Vagina (tissue), 2 donors: ENCODE measurements around the gene TP53AIP1. TPM values are rescaled to one million over a fixed set of nuclear protein-coding genes. Genes with fewer than 3 reads are reported as not detected.

Experiments used
- DNase-seq, 2 donors: peaks; one replicate each; pipeline ENCODE4 v3.0.0-alpha.2; 2017; ENCODE audit errors: extremely low spot score in 2 of 2
- H3K27ac ChIP-seq: fragments of 200-600 bp; sonication (generic); one replicate; pipeline ENCODE4 v1.5.1; 2019
- H3K27me3 ChIP-seq: fragments of 200-600 bp; sonication (generic); one replicate; pipeline ENCODE4 v1.5.1; 2019
- H3K36me3 ChIP-seq, 2 donors: fragments of 200-600 bp; sonication (generic); one replicate each; pipeline ENCODE4 v1.5.1; 2017 to 2019
- H3K4me1 ChIP-seq: fragments of 200-600 bp; sonication (generic); one replicate; pipeline ENCODE4 v1.5.1; 2019
- H3K4me3 ChIP-seq, 2 donors: fragments of 200-600 bp; sonication (generic); 1 replicate in 1 of 2; 2 replicates in 1 of 2; pipeline ENCODE4 v1.5.1; 2016 to 2019
- H3K9me3 ChIP-seq: fragments of 200-600 bp; sonication (generic); one replicate; pipeline ENCODE4 v1.5.1; 2019
- POLR2A ChIP-seq, 2 donors: fragments of 450-650 bp; IDR thresholded peaks; one replicate each; pipeline ENCODE4 v1.6.1; 2017; ENCODE audit warnings: antibody characterized with exemption in 2 of 2, mild to moderate bottlenecking in 2 of 2, moderate library complexity in 2 of 2
- POLR2AphosphoS5 ChIP-seq, 2 donors: sonication (generic); formaldehyde crosslinking; IDR thresholded peaks; one replicate each; pipeline ENCODE4 v1.9.0; 2017; ENCODE audit warnings: antibody characterized with exemption in 2 of 2, mild to moderate bottlenecking in 2 of 2, low read depth in 1 of 2; ENCODE audit not compliant: insufficient read depth in 1 of 2
- intact Hi-C: fragments of 100-400 bp; cut with DNase I; formaldehyde crosslinking; loops from one replicate; pipeline ENCODE4 v1.15.1; 2023
- total RNA-seq: library from RNA; depleted of rRNA; stranded (reverse); fragments of >200 nt; gene quantifications from one replicate; pipeline ENCODE4 v1.2.3, GENCODE V29; 2016
- TF ChIP-seq, protein P1 (sequence below), 3 experiments: fragments of 450-650 bp in 2 of 3; fragments of 200-600 bp in 1 of 3; sonication (generic) in 1 of 3; IDR thresholded peaks; one replicate each; pipeline ENCODE4 v1.5.1; 2017 to 2019; ENCODE audit warnings: antibody characterized with exemption in 3 of 3, mild to moderate bottlenecking in 2 of 3, moderate library complexity in 2 of 3

The TP53AIP1 gene
- total RNA-seq, 1 donor from 2014 or later = 3.7 TPM

DNA sequence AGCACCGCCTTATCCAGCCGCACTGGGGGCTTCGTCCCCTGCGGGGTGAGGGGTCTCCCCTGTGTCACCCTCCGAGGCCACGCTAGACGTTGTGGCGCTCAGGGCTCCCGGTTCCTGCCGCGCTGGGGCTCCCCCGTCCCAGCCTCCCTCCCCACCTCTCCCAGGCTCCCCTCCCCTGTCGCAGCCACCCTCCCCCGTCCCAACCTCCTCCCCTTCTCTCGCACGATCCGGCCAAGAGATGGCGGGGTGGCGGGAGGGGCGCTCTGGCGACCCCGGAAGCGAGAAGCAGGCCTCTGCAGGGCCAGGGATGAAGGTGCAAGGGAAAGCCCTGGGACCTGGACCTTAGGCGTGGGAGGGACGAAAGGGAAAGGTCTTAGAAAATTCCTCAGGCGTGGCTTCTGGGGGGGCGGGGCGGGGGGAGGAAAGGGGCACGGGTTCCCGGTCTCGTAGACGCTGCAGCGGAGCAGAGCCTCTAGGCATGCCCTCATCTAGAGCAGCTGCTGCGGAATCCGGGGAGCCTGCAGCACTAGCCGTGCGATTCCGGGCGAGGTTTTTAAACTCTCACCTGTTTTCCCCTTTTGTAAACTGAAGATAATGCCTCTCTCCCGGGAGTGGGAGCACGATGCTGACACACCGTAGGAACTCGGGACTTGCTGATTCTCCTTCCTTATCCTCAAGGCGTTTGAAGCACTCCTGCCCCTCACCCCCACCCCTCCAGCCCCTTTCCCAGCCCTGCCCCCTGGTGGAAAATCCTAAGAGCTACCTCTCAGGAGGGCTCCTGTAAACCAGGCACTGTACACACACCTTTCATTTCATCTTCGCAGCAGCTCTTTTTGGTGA lies 37.1 kb downstream of the TP53AIP1 start:
- DNase-seq = no peak
- Histone ChIP-seq H3K36me3 (no peaks in the 10 kb centered on the region), H3K27ac (peak overlapping the region; percentile 54), H3K9me3 (no peaks in the 10 kb centered on the region), H3K27me3 (no peaks in the 10 kb centered on the region), H3K4me3 (peak overlapping the region; percentile 57 to 64), H3K4me1 (peaks cover 46% of the 10 kb centered on the region)
- intact Hi-C loops = no loop called here
- TF ChIP-seq POLR2AphosphoS5 (IDR thresholded peaks at IDR 0.05; ENCODE audit: insufficient read depth in 1 of 2, low read depth in 1 of 2) = no peak
- TF ChIP-seq POLR2A (IDR thresholded peaks at IDR 0.05) = no peak
- TF ChIP-seq, protein P1, sequence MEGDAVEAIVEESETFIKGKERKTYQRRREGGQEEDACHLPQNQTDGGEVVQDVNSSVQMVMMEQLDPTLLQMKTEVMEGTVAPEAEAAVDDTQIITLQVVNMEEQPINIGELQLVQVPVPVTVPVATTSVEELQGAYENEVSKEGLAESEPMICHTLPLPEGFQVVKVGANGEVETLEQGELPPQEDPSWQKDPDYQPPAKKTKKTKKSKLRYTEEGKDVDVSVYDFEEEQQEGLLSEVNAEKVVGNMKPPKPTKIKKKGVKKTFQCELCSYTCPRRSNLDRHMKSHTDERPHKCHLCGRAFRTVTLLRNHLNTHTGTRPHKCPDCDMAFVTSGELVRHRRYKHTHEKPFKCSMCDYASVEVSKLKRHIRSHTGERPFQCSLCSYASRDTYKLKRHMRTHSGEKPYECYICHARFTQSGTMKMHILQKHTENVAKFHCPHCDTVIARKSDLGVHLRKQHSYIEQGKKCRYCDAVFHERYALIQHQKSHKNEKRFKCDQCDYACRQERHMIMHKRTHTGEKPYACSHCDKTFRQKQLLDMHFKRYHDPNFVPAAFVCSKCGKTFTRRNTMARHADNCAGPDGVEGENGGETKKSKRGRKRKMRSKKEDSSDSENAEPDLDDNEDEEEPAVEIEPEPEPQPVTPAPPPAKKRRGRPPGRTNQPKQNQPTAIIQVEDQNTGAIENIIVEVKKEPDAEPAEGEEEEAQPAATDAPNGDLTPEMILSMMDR (IDR thresholded peaks at IDR 0.05) = no peak

DNA sequence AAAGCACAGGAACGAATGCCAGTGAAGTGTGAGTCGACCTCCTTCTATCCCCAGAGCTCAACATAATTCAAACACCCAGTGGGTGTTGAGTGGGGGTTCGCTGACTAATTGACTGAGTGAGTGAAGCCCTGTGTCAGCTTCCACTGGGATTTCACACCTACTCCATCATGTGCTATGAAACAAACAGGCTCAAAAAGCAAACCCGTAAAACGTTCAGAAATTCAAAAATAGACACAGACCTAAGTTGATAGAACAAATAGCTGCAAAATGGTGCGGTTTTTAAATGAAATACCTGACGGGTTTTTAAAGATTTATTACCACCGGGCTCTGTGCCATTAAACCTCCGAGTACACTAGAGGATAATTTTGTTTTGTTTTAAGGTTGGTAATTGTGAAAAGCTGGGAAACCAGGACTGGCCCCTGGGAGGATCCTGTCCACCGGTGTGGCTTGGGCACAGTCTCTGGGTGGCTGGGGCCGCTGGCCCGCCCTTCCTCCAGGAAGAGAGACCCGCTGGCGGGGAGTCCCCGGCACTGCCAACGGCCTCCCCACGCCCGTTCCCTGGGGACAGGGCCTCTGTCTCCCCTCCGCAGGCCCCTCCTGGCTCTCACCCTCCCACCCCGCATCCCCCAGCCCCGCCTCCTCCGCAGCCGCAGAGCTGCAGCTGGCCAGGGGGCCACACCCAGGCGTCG lies 37.9 kb downstream of the TP53AIP1 start:
- H3K4me1 ChIP-seq = peaks cover 46% of the 10 kb centered on the region
- H3K4me3 ChIP-seq = peak overlapping the region; percentile 57 to 64
- peak overlapping the region; percentile 54 for H3K27ac ChIP-seq
- H3K36me3 ChIP-seq = no peaks in the 10 kb centered on the region
- intact Hi-C loops = no loop called here
- TF ChIP-seq POLR2AphosphoS5 (IDR thresholded peaks at IDR 0.05; ENCODE audit: insufficient read depth in 1 of 2, low read depth in 1 of 2) (no peak), POLR2A (IDR thresholded peaks at IDR 0.05) (no peak)
- TF ChIP-seq, protein P1 (IDR thresholded peaks at IDR 0.05) = no peak
- H3K27me3 ChIP-seq = no peaks in the 10 kb centered on the region
- no peak for DNase-seq
- no peaks in the 10 kb centered on the region for H3K9me3 ChIP-seq

DNA sequence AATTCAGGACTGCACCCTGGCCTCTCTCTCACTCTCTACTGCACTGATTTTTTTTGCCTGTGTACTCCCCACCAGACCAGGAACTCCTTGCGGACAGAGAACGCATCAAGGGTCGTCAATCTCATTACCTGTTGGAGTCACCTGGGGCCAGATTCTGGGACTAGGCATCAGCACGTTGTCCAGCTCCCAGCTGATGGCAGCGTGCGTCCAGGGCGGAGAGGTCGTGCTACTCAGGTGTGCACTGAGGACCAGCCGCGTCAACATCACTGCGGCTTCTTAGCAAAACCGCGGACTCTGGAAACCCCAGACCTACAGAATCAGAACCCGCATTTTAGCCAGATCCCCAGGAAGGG lies 38.4 kb downstream of the TP53AIP1 start:
- H3K9me3 ChIP-seq = no peaks in the 10 kb centered on the region
- H3K4me1 ChIP-seq = peaks cover 42% of the 10 kb centered on the region
- no peak for DNase-seq
- intact Hi-C loops = no loop called here
- TF ChIP-seq POLR2A (IDR thresholded peaks at IDR 0.05) = no peak
- TF ChIP-seq, protein P1 (IDR thresholded peaks at IDR 0.05) = no peak
- H3K36me3 ChIP-seq = no peaks in the 10 kb centered on the region
- H3K27me3 ChIP-seq = no peaks in the 10 kb centered on the region
- no peak overlapping the region for H3K4me3 ChIP-seq
- no peak overlapping the region for H3K27ac ChIP-seq

DNA sequence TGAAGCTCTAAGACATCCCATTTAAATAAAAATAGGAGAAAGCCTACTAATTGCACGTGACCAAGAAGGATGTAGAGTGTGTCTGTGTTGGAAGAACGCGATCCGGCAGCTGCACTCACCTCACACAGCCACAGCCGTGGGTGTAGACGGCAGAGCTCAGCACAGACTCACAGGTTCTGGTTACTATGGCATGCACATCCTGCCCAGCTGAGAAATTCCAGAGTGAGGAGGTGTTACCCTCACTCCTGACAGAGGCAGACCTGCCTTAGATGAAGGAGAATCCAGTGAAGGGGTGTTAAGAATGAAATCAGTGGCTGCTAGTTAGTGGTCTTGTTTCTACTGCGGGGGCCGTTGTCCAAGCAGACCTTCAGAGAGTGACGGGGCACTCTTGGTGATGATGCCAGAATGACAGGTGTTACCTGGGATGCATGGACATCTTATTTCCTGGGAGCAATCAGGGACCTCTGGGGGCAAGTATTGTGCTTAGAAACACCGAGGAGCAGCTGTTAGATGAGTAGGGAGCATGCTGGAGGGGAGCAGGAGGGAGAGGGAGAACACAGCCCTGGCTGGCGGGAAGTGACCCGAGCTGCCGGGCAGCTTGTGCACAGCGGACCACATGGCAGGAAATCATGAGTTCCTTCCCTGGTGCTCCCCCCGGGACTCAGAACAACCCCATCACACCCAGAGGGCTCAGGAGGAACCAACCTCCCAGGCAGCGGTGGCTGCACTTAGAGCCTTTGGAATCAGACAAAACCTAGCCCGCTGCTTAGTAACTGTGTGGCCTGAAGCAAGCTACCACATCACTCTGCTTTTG lies 39.2 kb downstream of the TP53AIP1 start:
- H3K27ac ChIP-seq = no peak overlapping the region
- intact Hi-C loops = no loop called here

More for the DNA sequence above, 39.2 kb downstream of the TP53AIP1 start:
- H3K36me3 ChIP-seq = no peaks in the 10 kb centered on the region
- no peak for DNase-seq
- no peaks in the 10 kb centered on the region for H3K27me3 ChIP-seq
- no peaks in the 10 kb centered on the region for H3K9me3 ChIP-seq
- H3K4me1 ChIP-seq = peaks cover 34% of the 10 kb centered on the region
- TF ChIP-seq POLR2AphosphoS5 (IDR thresholded peaks at IDR 0.05; ENCODE audit: insufficient read depth in 1 of 2, low read depth in 1 of 2) = no peak
- TF ChIP-seq POLR2A (IDR thresholded peaks at IDR 0.05) = no peak
- TF ChIP-seq, protein P1 (IDR thresholded peaks at IDR 0.05) = no peak
- H3K4me3 ChIP-seq = no peak overlapping the region
